ENCODE measurements around the gene ZBTB2.

ZBTB2 gene

GRCh38 chr6:151417477-151417876, 26.1 kb upstream of the ZBTB2 start:
- no peak for DNase-seq
- Histone ChIP-seq H3K36me3 (ENCODE audit: insufficient read depth, low read length) (peaks cover 76% of the 10 kb centered on the region), H4K20me1 (ENCODE audit: insufficient read depth, low read length) (no peaks in the 10 kb centered on the region), H3K4me3 (ENCODE audit: low read depth in 1 of 2, low read length in 2 of 2) (no peak overlapping the region), H2AFZ (ENCODE audit: low read depth, low read length) (no peak overlapping the region), H3K79me2 (ENCODE audit: insufficient read depth, low read length) (peaks cover 2% of the 10 kb centered on the region; the same call in 1 of the 2 replicates), H3K27me3 (ENCODE audit: insufficient read depth, low read length, poor library complexity) (no peaks in the 10 kb centered on the region), H3K27ac (ENCODE audit: low read length) (no peak overlapping the region), H3K4me1 (ENCODE audit: insufficient read depth, low read length) (no peaks in the 10 kb centered on the region), H3K9ac (ENCODE audit: low read depth, low read length) (no peak overlapping the region), H3K4me2 (ENCODE audit: insufficient read depth, low read length) (no peak overlapping the region), H3K9me3 (ENCODE audit: insufficient read depth, low read length, severe bottlenecking) (no peaks in the 10 kb centered on the region)
- ATAC-seq (ENCODE audit: insufficient read depth, low read depth) = no peak
- TF ChIP-seq, protein P1, sequence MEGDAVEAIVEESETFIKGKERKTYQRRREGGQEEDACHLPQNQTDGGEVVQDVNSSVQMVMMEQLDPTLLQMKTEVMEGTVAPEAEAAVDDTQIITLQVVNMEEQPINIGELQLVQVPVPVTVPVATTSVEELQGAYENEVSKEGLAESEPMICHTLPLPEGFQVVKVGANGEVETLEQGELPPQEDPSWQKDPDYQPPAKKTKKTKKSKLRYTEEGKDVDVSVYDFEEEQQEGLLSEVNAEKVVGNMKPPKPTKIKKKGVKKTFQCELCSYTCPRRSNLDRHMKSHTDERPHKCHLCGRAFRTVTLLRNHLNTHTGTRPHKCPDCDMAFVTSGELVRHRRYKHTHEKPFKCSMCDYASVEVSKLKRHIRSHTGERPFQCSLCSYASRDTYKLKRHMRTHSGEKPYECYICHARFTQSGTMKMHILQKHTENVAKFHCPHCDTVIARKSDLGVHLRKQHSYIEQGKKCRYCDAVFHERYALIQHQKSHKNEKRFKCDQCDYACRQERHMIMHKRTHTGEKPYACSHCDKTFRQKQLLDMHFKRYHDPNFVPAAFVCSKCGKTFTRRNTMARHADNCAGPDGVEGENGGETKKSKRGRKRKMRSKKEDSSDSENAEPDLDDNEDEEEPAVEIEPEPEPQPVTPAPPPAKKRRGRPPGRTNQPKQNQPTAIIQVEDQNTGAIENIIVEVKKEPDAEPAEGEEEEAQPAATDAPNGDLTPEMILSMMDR (IDR thresholded peaks at IDR 0.05; ENCODE audit: borderline replicate concordance, extremely low read depth, low read length, poor library complexity, severe bottlenecking) = no peak
- TF ChIP-seq EZH2 (IDR thresholded peaks at IDR 0.05; ENCODE audit: borderline replicate concordance, low read depth, low read length, severe bottlenecking) = no peak

GRCh38 chr6:151414641-151415260, 23.4 kb upstream of the ZBTB2 start:
- Histone ChIP-seq H3K4me3 (ENCODE audit: low read depth in 1 of 2, low read length in 2 of 2) (no peak overlapping the region), H3K27me3 (ENCODE audit: insufficient read depth, low read length, poor library complexity) (no peaks in the 10 kb centered on the region), H3K4me2 (ENCODE audit: insufficient read depth, low read length) (no peak overlapping the region), H4K20me1 (ENCODE audit: insufficient read depth, low read length) (no peaks in the 10 kb centered on the region), H3K27ac (ENCODE audit: low read length) (no peak overlapping the region), H3K79me2 (ENCODE audit: insufficient read depth, low read length) (peaks cover 2% of the 10 kb centered on the region; the same call in 1 of the 2 replicates), H3K9me3 (ENCODE audit: insufficient read depth, low read length, severe bottlenecking) (no peaks in the 10 kb centered on the region), H3K4me1 (ENCODE audit: insufficient read depth, low read length) (no peaks in the 10 kb centered on the region), H2AFZ (ENCODE audit: low read depth, low read length) (no peak overlapping the region), H3K36me3 (ENCODE audit: insufficient read depth, low read length) (peaks cover 77% of the 10 kb centered on the region), H3K9ac (ENCODE audit: low read depth, low read length) (no peak overlapping the region)
- ATAC-seq (ENCODE audit: insufficient read depth, low read depth) (no peak), DNase-seq (no peak)
- no peak for TF ChIP-seq EZH2 (IDR thresholded peaks at IDR 0.05; ENCODE audit: borderline replicate concordance, low read depth, low read length, severe bottlenecking)
- TF ChIP-seq, protein P1 (IDR thresholded peaks at IDR 0.05; ENCODE audit: borderline replicate concordance, extremely low read depth, low read length, poor library complexity, severe bottlenecking) = no peak

GRCh38 chr6:151413372-151414145, 22.2 kb upstream of the ZBTB2 start:
- peaks cover 2% of the 10 kb centered on the region; the same call in 1 of the 2 replicates for H3K79me2 ChIP-seq (ENCODE audit: insufficient read depth, low read length)
- DNase-seq (peak; percentile 58), ATAC-seq (ENCODE audit: insufficient read depth, low read depth) (peak; percentile 89)
- H4K20me1 ChIP-seq (ENCODE audit: insufficient read depth, low read length) = no peaks in the 10 kb centered on the region
- no peak overlapping the region for H3K27ac ChIP-seq (ENCODE audit: low read length)
- no peaks in the 10 kb centered on the region for H3K9me3 ChIP-seq (ENCODE audit: insufficient read depth, low read length, severe bottlenecking)
- H2AFZ ChIP-seq (ENCODE audit: low read depth, low read length) = no peak overlapping the region
- H3K4me2 ChIP-seq (ENCODE audit: insufficient read depth, low read length) = no peak overlapping the region
- H3K4me3 ChIP-seq (ENCODE audit: low read depth in 1 of 2, low read length in 2 of 2) = no peak overlapping the region
- TF ChIP-seq, protein P1 (IDR thresholded peaks at IDR 0.05; ENCODE audit: borderline replicate concordance, extremely low read depth, low read length, poor library complexity, severe bottlenecking) = no peak
- TF ChIP-seq EZH2 (IDR thresholded peaks at IDR 0.05; ENCODE audit: borderline replicate concordance, low read depth, low read length, severe bottlenecking) = no peak
- no peaks in the 10 kb centered on the region for H3K4me1 ChIP-seq (ENCODE audit: insufficient read depth, low read length)
- no peak overlapping the region for H3K9ac ChIP-seq (ENCODE audit: low read depth, low read length)
- H3K36me3 ChIP-seq (ENCODE audit: insufficient read depth, low read length) = peaks cover 74% of the 10 kb centered on the region
- H3K27me3 ChIP-seq (ENCODE audit: insufficient read depth, low read length, poor library complexity) = no peaks in the 10 kb centered on the region
